ENCODE measurements around the gene SLC19A1.

DNA sequence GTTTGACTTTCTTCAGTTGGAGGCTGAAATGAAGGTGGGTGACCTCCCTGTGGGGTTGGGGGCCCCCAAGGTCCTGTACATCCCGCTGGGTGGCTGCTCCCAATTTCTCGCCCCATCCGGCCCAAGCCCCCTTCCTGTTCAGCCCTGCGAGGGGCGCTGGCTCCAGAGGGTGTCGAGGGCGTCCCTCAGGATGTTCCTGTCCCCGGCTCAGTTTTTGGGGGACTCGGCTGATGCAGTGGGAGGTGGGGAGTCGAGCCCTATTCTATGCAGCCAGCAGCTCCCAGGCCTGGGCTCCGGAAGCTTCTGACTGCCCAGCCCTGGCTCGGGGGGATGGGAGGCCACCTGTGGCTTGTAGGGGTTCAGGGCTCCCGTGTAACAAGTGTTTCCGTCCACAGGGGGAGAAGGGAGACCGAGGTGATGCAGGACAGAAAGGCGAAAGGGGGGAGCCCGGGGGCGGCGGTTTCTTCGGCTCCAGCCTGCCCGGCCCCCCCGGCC lies 38.2 kb downstream of the SLC19A1 start:
- no peak for TF ChIP-seq CTCF (IDR thresholded peaks at IDR 0.05)
- TF ChIP-seq POLR2A (IDR thresholded peaks at IDR 0.05) = no peak

All from Peyer's patch (tissue), 4 donors.